ENCODE measurements around the gene CDK17.

- no peak for TF ChIP-seq POLR2A (IDR thresholded peaks at IDR 0.05)
- no peak for TF ChIP-seq CTCF (IDR thresholded peaks at IDR 0.05)
- TF ChIP-seq EP300 (IDR thresholded peaks at IDR 0.05), result no peak
- no peak for TF ChIP-seq POLR2AphosphoS5 (IDR thresholded peaks at IDR 0.05)
Observed at GRCh38 chr12:96412431-96412830, 12.2 kb upstream of the CDK17 start.
